GM23338 (cell line): ENCODE measurements around the gene PIF1. TPM values are rescaled to one million over a fixed set of nuclear protein-coding genes. Genes with fewer than 3 reads are reported as not detected.
A peak's percentile ranks its signal among the peaks of the same experiment; 100 is the strongest.

Experiments used
- ATAC-seq: fragments of 200-7000 bp; cut with Tn5 transposase; 3 replicates; pipeline ENCODE4 v1.9.1; 2020
- DNase-seq: peaks from one replicate; pipeline ENCODE4 v3.0.0-alpha.2; 2015; ENCODE audit warnings: low spot score
- H2AFZ ChIP-seq: fragments of 200-600 bp; sonication (generic); 2 replicates; pipeline ENCODE4 v1.8.0; 2016; ENCODE audit warnings: antibody characterized with exemption, mild to moderate bottlenecking, moderate library complexity
- H3F3A ChIP-seq: fragments of 200-600 bp; sonication (generic); replicated peaks from 2 replicates; pipeline ENCODE4 v1.8.0; 2017; ENCODE audit warnings: antibody characterized with exemption, mixed run types, low read depth
- H3K27ac ChIP-seq: fragments of 200-600 bp; sonication (generic); 2 replicates; pipeline ENCODE4 v1.6.1; 2016; ENCODE audit warnings: low read depth
- H3K27me3 ChIP-seq: fragments of 200-600 bp; sonication (generic); 2 replicates; pipeline ENCODE4 v1.8.0; 2016; ENCODE audit warnings: mild to moderate bottlenecking, mixed run types, moderate library complexity; ENCODE audit not compliant: insufficient read depth
- H3K36me3 ChIP-seq: fragments of 200-600 bp; sonication (generic); 2 replicates; pipeline ENCODE4 v1.8.0; 2016; ENCODE audit warnings: mild to moderate bottlenecking; ENCODE audit not compliant: insufficient read depth
- H3K4me1 ChIP-seq: fragments of 200-600 bp; sonication (generic); 2 replicates; pipeline ENCODE4 v1.8.0; 2016; ENCODE audit warnings: mild to moderate bottlenecking, moderate library complexity; ENCODE audit not compliant: insufficient read depth
- H3K4me2 ChIP-seq: fragments of 200-600 bp; sonication (generic); 2 replicates; pipeline ENCODE4 v1.7.1; 2017; ENCODE audit warnings: mixed run types
- H3K4me3 ChIP-seq: fragments of 200-600 bp; sonication (generic); 2 replicates; pipeline ENCODE4 v1.6.1; 2016; ENCODE audit warnings: mixed run types
- H3K79me2 ChIP-seq: fragments of 200-600 bp; sonication (generic); replicated peaks from 2 replicates; pipeline ENCODE4 v1.8.0; 2017; ENCODE audit warnings: mild to moderate bottlenecking; ENCODE audit not compliant: insufficient read depth
- H3K9me2 ChIP-seq: fragments of 200-600 bp; sonication (generic); 2 replicates; pipeline ENCODE4 v1.8.0; 2017; ENCODE audit not compliant: insufficient read depth
- H4K20me1 ChIP-seq: fragments of 200-600 bp; sonication (generic); replicated peaks from 2 replicates; pipeline ENCODE4 v1.8.0; 2017; ENCODE audit warnings: mild to moderate bottlenecking; ENCODE audit not compliant: insufficient read depth
- H3K27ac Mint-ChIP-seq: 2 replicates; pipeline ENCODE4 v1.8.0; 2020; ENCODE audit warnings: inconsistent platforms, mild to moderate bottlenecking, moderate library complexity, mixed read lengths
- H3K27me3 Mint-ChIP-seq: 3 replicates; pipeline ENCODE4 v1.8.0; 2022; ENCODE audit warnings: low read depth, mild to moderate bottlenecking, moderate library complexity, mixed read lengths, inconsistent platforms; ENCODE audit not compliant: insufficient read depth, poor library complexity
- H3K36me3 Mint-ChIP-seq: 3 replicates; pipeline ENCODE4 v1.8.0; 2021; ENCODE audit warnings: low read depth, mild to moderate bottlenecking, inconsistent platforms, moderate library complexity, mixed read lengths
- H3K4me1 Mint-ChIP-seq: 3 replicates; pipeline ENCODE4 v1.8.0; 2020; ENCODE audit warnings: mild to moderate bottlenecking, inconsistent platforms, mixed read lengths
- H3K4me3 Mint-ChIP-seq: 3 replicates; pipeline ENCODE4 v1.8.0; 2021; ENCODE audit warnings: moderate library complexity, mild to moderate bottlenecking, inconsistent platforms, mixed read lengths
- H3K9me3 Mint-ChIP-seq: 3 replicates; pipeline ENCODE4 v1.8.0; 2020; ENCODE audit warnings: moderate library complexity, mild to moderate bottlenecking, inconsistent platforms, mixed read lengths
- ETS1 ChIP-seq: IDR thresholded peaks from 2 replicates; pipeline ENCODE4 v1.6.1; 2016; ENCODE audit warnings: antibody characterized with exemption
- EZH2 ChIP-seq: fragments of 200-600 bp; sonication (generic); IDR thresholded peaks from one replicate; pipeline ENCODE4 v1.8.0; 2017; ENCODE audit warnings: antibody characterized with exemption, mild to moderate bottlenecking, low read depth; ENCODE audit not compliant: unreplicated experiment
- EZH2phosphoT487 ChIP-seq: fragments of 200-600 bp; sonication (generic); IDR thresholded peaks from one replicate; pipeline ENCODE4 v1.8.1; 2018; ENCODE audit warnings: antibody characterized with exemption; ENCODE audit not compliant: unreplicated experiment
- JUNB ChIP-seq: IDR thresholded peaks from one replicate; pipeline ENCODE4 v1.6.1; 2016; ENCODE audit warnings: antibody characterized with exemption; ENCODE audit not compliant: unreplicated experiment
- NANOG ChIP-seq: IDR thresholded peaks from 2 replicates; pipeline ENCODE4 v1.6.1; 2016; ENCODE audit warnings: antibody characterized with exemption, borderline replicate concordance
- POLR2AphosphoS5 ChIP-seq: IDR thresholded peaks from 2 replicates; pipeline ENCODE4 v1.6.1; 2016; ENCODE audit warnings: antibody characterized with exemption, low read depth
- STAT1 ChIP-seq: IDR thresholded peaks from one replicate; pipeline ENCODE4 v1.6.1; 2016; ENCODE audit warnings: antibody characterized with exemption; ENCODE audit not compliant: unreplicated experiment
- ZNF114 ChIP-seq: fragments of 250-450 bp; sonication (Bioruptor Pico); IDR thresholded peaks from 2 replicates; pipeline ENCODE4 v1.5.0; 2020; ENCODE audit warnings: mild to moderate bottlenecking, moderate library complexity
- ZNF331 ChIP-seq: fragments of 250-450 bp; sonication (Bioruptor Pico); IDR thresholded peaks from 2 replicates; pipeline ENCODE4 v1.5.0; 2020; ENCODE audit warnings: low read depth, mild to moderate bottlenecking, moderate library complexity
- polyA plus RNA-seq: library from polyadenylated mRNA; unstranded; fragments of >200 nt; fragmentation: Nextera tagmentation; extraction: Ambion mirVana; gene quantifications from 2 replicates; pipeline ENCODE4 v1.2.1, GENCODE V29; 2016
- total RNA-seq: library from RNA; depleted of rRNA; stranded (reverse); fragments of >200 nt; shearing (Covaris generic); gene quantifications from 2 replicates; pipeline ENCODE4 v1.2.3, GENCODE V29; 2014
- TF ChIP-seq, protein P1 (sequence below), 2 experiments: fragments of 200-600 bp in 1 of 2; sonication (generic) in 1 of 2; conservative IDR thresholded peaks; 2 replicates each; pipeline versions ENCODE4 v1.5.1 to v1.6.1; 2016 to 2017; ENCODE audit warnings: antibody characterized with exemption in 2 of 2, low read depth in 2 of 2, mild to moderate bottlenecking in 2 of 2, moderate library complexity in 1 of 2
- TF ChIP-seq, protein P2 (sequence below): IDR thresholded peaks from one replicate; pipeline ENCODE4 v1.6.1; 2018; ENCODE audit warnings: antibody characterized with exemption; ENCODE audit not compliant: unreplicated experiment
- TF ChIP-seq, protein P3 (sequence below): fragments of 250-450 bp; sonication (Bioruptor Pico); IDR thresholded peaks from 2 replicates; pipeline ENCODE4 v1.5.0; 2020; ENCODE audit warnings: mild to moderate bottlenecking, moderate library complexity

Gene PIF1
- total and polyA plus RNA-seq, 2 experiments from 2014 or later, result 116 to 200 TPM

DNA sequence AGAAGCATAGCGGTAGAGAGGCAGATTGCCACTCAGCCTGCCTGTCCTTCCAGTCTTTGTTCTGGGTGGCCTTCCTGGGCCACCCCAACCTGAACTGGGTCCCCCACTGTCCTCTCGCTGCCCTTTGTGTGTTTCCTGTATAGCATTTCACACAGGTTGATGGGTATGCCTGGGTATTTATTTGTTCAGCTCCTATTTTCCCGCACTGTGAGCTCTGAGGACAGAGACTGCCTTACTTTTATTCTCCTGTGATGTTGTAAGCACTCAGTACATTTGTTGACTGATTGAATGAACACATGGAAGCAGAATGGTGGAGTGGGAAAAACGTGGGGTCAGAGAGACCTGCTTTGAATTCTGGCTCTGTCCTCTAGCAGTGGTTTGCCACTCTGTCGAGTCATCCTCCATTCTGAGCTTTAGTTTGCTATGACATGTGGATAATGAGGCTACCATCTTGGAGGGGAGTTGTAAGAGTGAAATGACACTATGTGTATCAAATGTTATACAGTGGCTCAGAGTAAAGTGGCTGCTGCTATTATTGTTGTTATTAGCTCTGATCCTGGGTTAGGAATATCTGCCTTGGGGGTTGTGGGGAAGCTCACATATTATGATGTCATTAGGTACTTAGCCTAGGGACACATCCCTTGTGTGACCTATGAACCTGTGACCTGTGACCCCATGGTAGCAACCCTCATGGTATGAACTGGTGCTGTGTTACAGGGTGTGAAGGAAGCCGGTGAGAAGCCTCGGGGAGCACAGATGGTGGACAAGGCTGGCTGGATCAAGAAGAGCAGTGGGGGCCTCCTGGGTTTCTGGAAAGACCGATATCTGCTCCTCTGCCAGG is 22.6 kb upstream of the PIF1 start:
- peaks cover 6% of the 10 kb centered on the region for H3K27me3 Mint-ChIP-seq
- peaks cover 93% of the 10 kb centered on the region for H3K79me2 ChIP-seq

More for the DNA sequence above, 22.6 kb upstream of the PIF1 start:
- TF ChIP-seq NANOG (no peak), EZH2phosphoT487 (no peak), POLR2AphosphoS5 (no peak), STAT1 (no peak), EZH2 (no peak), ZNF114 (CRISPR knock-in tag) (no peak), ETS1 (no peak), JUNB (no peak), ZNF331 (CRISPR knock-in tag) (no peak)
- TF ChIP-seq, protein P1, sequence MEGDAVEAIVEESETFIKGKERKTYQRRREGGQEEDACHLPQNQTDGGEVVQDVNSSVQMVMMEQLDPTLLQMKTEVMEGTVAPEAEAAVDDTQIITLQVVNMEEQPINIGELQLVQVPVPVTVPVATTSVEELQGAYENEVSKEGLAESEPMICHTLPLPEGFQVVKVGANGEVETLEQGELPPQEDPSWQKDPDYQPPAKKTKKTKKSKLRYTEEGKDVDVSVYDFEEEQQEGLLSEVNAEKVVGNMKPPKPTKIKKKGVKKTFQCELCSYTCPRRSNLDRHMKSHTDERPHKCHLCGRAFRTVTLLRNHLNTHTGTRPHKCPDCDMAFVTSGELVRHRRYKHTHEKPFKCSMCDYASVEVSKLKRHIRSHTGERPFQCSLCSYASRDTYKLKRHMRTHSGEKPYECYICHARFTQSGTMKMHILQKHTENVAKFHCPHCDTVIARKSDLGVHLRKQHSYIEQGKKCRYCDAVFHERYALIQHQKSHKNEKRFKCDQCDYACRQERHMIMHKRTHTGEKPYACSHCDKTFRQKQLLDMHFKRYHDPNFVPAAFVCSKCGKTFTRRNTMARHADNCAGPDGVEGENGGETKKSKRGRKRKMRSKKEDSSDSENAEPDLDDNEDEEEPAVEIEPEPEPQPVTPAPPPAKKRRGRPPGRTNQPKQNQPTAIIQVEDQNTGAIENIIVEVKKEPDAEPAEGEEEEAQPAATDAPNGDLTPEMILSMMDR (conservative IDR thresholded peaks at IDR 0.05; ENCODE audit: low read depth in 2 of 2), result no peak
- TF ChIP-seq, protein P2, sequence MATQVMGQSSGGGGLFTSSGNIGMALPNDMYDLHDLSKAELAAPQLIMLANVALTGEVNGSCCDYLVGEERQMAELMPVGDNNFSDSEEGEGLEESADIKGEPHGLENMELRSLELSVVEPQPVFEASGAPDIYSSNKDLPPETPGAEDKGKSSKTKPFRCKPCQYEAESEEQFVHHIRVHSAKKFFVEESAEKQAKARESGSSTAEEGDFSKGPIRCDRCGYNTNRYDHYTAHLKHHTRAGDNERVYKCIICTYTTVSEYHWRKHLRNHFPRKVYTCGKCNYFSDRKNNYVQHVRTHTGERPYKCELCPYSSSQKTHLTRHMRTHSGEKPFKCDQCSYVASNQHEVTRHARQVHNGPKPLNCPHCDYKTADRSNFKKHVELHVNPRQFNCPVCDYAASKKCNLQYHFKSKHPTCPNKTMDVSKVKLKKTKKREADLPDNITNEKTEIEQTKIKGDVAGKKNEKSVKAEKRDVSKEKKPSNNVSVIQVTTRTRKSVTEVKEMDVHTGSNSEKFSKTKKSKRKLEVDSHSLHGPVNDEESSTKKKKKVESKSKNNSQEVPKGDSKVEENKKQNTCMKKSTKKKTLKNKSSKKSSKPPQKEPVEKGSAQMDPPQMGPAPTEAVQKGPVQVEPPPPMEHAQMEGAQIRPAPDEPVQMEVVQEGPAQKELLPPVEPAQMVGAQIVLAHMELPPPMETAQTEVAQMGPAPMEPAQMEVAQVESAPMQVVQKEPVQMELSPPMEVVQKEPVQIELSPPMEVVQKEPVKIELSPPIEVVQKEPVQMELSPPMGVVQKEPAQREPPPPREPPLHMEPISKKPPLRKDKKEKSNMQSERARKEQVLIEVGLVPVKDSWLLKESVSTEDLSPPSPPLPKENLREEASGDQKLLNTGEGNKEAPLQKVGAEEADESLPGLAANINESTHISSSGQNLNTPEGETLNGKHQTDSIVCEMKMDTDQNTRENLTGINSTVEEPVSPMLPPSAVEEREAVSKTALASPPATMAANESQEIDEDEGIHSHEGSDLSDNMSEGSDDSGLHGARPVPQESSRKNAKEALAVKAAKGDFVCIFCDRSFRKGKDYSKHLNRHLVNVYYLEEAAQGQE, result no peak
- TF ChIP-seq, protein P3, sequence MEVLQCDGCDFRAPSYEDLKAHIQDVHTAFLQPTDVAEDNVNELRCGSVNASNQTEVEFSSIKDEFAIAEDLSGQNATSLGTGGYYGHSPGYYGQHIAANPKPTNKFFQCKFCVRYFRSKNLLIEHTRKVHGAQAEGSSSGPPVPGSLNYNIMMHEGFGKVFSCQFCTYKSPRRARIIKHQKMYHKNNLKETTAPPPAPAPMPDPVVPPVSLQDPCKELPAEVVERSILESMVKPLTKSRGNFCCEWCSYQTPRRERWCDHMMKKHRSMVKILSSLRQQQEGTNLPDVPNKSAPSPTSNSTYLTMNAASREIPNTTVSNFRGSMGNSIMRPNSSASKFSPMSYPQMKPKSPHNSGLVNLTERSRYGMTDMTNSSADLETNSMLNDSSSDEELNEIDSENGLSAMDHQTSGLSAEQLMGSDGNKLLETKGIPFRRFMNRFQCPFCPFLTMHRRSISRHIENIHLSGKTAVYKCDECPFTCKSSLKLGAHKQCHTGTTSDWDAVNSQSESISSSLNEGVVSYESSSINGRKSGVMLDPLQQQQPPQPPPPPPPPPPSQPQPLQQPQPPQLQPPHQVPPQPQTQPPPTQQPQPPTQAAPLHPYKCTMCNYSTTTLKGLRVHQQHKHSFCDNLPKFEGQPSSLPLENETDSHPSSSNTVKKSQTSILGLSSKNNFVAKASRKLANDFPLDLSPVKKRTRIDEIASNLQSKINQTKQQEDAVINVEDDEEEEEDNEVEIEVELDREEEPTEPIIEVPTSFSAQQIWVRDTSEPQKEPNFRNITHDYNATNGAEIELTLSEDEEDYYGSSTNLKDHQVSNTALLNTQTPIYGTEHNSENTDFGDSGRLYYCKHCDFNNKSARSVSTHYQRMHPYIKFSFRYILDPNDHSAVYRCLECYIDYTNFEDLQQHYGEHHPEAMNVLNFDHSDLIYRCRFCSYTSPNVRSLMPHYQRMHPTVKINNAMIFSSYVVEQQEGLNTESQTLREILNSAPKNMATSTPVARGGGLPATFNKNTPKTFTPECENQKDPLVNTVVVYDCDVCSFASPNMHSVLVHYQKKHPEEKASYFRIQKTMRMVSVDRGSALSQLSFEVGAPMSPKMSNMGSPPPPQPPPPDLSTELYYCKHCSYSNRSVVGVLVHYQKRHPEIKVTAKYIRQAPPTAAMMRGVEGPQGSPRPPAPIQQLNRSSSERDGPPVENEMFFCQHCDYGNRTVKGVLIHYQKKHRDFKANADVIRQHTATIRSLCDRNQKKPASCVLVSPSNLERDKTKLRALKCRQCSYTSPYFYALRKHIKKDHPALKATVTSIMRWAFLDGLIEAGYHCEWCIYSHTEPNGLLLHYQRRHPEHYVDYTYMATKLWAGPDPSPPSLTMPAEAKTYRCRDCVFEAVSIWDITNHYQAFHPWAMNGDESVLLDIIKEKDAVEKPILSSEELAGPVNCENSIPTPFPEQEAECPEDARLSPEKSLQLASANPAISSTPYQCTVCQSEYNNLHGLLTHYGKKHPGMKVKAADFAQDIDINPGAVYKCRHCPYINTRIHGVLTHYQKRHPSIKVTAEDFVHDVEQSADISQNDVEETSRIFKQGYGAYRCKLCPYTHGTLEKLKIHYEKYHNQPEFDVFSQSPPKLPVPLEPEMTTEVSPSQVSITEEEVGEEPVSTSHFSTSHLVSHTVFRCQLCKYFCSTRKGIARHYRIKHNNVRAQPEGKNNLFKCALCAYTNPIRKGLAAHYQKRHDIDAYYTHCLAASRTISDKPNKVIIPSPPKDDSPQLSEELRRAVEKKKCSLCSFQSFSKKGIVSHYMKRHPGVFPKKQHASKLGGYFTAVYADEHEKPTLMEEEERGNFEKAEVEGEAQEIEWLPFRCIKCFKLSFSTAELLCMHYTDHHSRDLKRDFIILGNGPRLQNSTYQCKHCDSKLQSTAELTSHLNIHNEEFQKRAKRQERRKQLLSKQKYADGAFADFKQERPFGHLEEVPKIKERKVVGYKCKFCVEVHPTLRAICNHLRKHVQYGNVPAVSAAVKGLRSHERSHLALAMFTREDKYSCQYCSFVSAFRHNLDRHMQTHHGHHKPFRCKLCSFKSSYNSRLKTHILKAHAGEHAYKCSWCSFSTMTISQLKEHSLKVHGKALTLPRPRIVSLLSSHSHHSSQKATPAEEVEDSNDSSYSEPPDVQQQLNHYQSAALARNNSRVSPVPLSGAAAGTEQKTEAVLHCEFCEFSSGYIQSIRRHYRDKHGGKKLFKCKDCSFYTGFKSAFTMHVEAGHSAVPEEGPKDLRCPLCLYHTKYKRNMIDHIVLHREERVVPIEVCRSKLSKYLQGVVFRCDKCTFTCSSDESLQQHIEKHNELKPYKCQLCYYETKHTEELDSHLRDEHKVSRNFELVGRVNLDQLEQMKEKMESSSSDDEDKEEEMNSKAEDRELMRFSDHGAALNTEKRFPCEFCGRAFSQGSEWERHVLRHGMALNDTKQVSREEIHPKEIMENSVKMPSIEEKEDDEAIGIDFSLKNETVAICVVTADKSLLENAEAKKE (CRISPR knock-in tag), result no peak
- Histone ChIP-seq H2AFZ (no peak overlapping the region), H3K4me2 (no peak overlapping the region), H3K36me3 (peaks cover 13% of the 10 kb centered on the region; the same call in 1 of the 2 replicates), H3K9me2 (no peaks in the 10 kb centered on the region), H4K20me1 (peaks cover 85% of the 10 kb centered on the region), H3F3A (peaks cover 24% of the 10 kb centered on the region), H3K4me3 (no peak overlapping the region), H3K27me3 (no peaks in the 10 kb centered on the region), H3K27ac (0 out of 2 replicates have a peak overlapping the region, but pooled peaks have one; percentile 61), H3K4me1 (peaks cover 69% of the 10 kb centered on the region)
- DNase-seq, result no peak
- Mint-ChIP-seq H3K27ac (peak overlapping the region; percentile 75), H3K4me3 (no peak overlapping the region; the same call in 2 of the 3 replicates), H3K9me3 (no peaks in the 10 kb centered on the region), H3K36me3 (peaks cover 38% of the 10 kb centered on the region), H3K4me1 (peaks cover 67% of the 10 kb centered on the region)
- no peak for ATAC-seq
